ENCODE measurements around the gene SORL1. TPM values are rescaled to one million over a fixed set of nuclear protein-coding genes. Genes with fewer than 3 reads are reported as not detected.

The SORL1 gene
- polyA plus RNA-seq, 1 donor from 2014 or later, result 6.5 TPM

DNA sequence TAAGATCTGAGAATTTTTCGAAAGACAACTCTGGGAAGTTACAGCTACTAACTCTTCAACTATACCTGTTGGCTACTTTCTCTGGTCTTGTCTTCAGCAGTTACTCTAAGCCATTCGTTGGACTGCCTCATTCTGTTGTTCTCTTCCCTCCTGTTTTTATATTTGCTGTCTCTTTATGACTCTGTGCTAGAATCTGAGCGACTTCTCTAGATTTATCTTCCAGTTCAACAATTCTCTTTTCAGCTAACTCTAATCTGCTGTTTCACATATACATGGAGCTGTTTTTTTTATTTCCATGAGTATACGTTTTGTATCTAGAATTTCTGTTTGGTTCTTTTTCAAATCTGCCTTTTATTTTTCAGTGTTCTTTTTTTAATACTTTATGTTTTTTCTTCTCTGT is 128.0 kb downstream of the SORL1 start:
- Histone ChIP-seq H3K9me3 (ENCODE audit: low read length) (peaks cover 4% of the 10 kb centered on the region), H4K20me1 (ENCODE audit: insufficient read depth) (no peaks in the 10 kb centered on the region), H3K27ac (ENCODE audit: low read length) (no peak overlapping the region), H3K36me3 (ENCODE audit: insufficient read depth, low read length) (no peaks in the 10 kb centered on the region), H3F3A (ENCODE audit: insufficient read depth, low read length, poor library complexity, severe bottlenecking) (no peaks in the 10 kb centered on the region), H2AFZ (ENCODE audit: low read depth, low read length) (no peak overlapping the region), H3K9ac (ENCODE audit: low read length) (no peak overlapping the region), H3K4me2 (ENCODE audit: low read length) (no peak overlapping the region), H3K9me2 (ENCODE audit: insufficient read depth, low read length) (no peaks in the 10 kb centered on the region), H3K79me2 (replicated peaks; ENCODE audit: insufficient read depth, low read length) (no peaks in the 10 kb centered on the region), H3K4me3 (ENCODE audit: low read length) (no peak overlapping the region), H3K27me3 (ENCODE audit: insufficient read depth, low read depth, low read length) (no peaks in the 10 kb centered on the region)
- no peak for TF ChIP-seq RAD21 (conservative IDR thresholded peaks at IDR 0.05)
- no peak for TF ChIP-seq EZH2 (IDR thresholded peaks at IDR 0.05; ENCODE audit: borderline replicate concordance, insufficient read depth, low read length, poor library complexity, severe bottlenecking)
- no peak for TF ChIP-seq MXI1 (conservative IDR thresholded peaks at IDR 0.05; ENCODE audit: poor library complexity, severe bottlenecking)
- TF ChIP-seq, protein P1, sequence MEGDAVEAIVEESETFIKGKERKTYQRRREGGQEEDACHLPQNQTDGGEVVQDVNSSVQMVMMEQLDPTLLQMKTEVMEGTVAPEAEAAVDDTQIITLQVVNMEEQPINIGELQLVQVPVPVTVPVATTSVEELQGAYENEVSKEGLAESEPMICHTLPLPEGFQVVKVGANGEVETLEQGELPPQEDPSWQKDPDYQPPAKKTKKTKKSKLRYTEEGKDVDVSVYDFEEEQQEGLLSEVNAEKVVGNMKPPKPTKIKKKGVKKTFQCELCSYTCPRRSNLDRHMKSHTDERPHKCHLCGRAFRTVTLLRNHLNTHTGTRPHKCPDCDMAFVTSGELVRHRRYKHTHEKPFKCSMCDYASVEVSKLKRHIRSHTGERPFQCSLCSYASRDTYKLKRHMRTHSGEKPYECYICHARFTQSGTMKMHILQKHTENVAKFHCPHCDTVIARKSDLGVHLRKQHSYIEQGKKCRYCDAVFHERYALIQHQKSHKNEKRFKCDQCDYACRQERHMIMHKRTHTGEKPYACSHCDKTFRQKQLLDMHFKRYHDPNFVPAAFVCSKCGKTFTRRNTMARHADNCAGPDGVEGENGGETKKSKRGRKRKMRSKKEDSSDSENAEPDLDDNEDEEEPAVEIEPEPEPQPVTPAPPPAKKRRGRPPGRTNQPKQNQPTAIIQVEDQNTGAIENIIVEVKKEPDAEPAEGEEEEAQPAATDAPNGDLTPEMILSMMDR (IDR thresholded peaks at IDR 0.05; ENCODE audit: poor library complexity, severe bottlenecking), result no peak
- TF ChIP-seq SMC3 (conservative IDR thresholded peaks at IDR 0.05; ENCODE audit: poor library complexity), result no peak
- TF ChIP-seq, protein P2, sequence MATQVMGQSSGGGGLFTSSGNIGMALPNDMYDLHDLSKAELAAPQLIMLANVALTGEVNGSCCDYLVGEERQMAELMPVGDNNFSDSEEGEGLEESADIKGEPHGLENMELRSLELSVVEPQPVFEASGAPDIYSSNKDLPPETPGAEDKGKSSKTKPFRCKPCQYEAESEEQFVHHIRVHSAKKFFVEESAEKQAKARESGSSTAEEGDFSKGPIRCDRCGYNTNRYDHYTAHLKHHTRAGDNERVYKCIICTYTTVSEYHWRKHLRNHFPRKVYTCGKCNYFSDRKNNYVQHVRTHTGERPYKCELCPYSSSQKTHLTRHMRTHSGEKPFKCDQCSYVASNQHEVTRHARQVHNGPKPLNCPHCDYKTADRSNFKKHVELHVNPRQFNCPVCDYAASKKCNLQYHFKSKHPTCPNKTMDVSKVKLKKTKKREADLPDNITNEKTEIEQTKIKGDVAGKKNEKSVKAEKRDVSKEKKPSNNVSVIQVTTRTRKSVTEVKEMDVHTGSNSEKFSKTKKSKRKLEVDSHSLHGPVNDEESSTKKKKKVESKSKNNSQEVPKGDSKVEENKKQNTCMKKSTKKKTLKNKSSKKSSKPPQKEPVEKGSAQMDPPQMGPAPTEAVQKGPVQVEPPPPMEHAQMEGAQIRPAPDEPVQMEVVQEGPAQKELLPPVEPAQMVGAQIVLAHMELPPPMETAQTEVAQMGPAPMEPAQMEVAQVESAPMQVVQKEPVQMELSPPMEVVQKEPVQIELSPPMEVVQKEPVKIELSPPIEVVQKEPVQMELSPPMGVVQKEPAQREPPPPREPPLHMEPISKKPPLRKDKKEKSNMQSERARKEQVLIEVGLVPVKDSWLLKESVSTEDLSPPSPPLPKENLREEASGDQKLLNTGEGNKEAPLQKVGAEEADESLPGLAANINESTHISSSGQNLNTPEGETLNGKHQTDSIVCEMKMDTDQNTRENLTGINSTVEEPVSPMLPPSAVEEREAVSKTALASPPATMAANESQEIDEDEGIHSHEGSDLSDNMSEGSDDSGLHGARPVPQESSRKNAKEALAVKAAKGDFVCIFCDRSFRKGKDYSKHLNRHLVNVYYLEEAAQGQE (IDR thresholded peaks at IDR 0.05; ENCODE audit: borderline replicate concordance), result no peak
- TF ChIP-seq TAF1 (IDR thresholded peaks at IDR 0.05; ENCODE audit: low read depth), result no peak
- TF ChIP-seq POLR2AphosphoS5 (IDR thresholded peaks at IDR 0.05), result no peak
- TF ChIP-seq EP300 (conservative IDR thresholded peaks at IDR 0.05; ENCODE audit: poor library complexity, severe bottlenecking), result no peak

DNA sequence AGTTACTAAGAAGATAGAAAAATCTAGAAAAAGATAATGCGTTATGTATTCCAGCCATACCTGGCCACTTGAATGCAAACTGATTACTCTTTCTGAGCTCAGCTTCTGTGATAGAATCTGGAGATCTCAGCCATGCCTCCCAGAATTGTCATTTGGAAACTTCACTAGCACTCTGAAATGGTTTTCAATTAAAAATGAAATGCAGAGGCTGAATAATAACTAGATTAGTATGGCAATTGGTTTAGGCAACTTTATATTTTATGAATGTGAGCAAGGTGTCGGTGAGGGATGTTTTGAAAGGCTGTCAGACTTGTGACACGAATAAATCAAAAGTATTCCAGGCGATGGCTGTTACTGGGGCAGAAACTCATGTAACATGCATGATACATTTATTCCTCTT is 129.5 kb downstream of the SORL1 start:
- no peaks in the 10 kb centered on the region for H3F3A ChIP-seq (ENCODE audit: insufficient read depth, low read length, poor library complexity, severe bottlenecking)
- H3K9me2 ChIP-seq (ENCODE audit: insufficient read depth, low read length), result no peaks in the 10 kb centered on the region
- TF ChIP-seq TAF1 (IDR thresholded peaks at IDR 0.05; ENCODE audit: low read depth), result no peak
- TF ChIP-seq EP300 (conservative IDR thresholded peaks at IDR 0.05; ENCODE audit: poor library complexity, severe bottlenecking), result no peak
- no peak overlapping the region for H3K4me3 ChIP-seq (ENCODE audit: low read length)
- H3K36me3 ChIP-seq (ENCODE audit: insufficient read depth, low read length), result no peaks in the 10 kb centered on the region
- H2AFZ ChIP-seq (ENCODE audit: low read depth, low read length), result no peak overlapping the region
- no peaks in the 10 kb centered on the region for H4K20me1 ChIP-seq (ENCODE audit: insufficient read depth)
- no peaks in the 10 kb centered on the region for H3K79me2 ChIP-seq (replicated peaks; ENCODE audit: insufficient read depth, low read length)
- peaks cover 4% of the 10 kb centered on the region for H3K9me3 ChIP-seq (ENCODE audit: low read length)
- no peaks in the 10 kb centered on the region for H3K27me3 ChIP-seq (ENCODE audit: insufficient read depth, low read depth, low read length)
- H3K9ac ChIP-seq (ENCODE audit: low read length), result no peak overlapping the region
- H3K27ac ChIP-seq (ENCODE audit: low read length), result no peak overlapping the region
- H3K4me2 ChIP-seq (ENCODE audit: low read length), result no peak overlapping the region

DNA sequence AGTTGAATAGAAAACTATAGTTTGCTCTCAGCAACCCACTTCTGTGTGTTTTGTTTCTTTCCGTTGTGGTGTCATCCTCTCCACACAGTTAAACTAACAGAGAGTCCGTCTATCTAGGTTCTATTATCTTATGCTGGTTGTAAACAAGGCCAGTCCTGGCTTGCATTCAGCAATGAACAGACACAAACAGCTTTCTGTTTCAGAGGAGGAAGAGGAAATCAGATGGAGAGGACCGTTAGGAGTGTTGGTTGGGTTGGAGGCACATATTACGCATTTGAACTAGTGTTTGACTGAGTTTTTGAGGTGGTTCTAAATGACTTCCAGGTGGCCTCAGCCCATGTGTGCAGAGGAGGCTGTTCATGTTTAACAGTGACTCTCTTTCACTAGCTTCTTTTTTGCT is 130.2 kb downstream of the SORL1 start:
- Histone ChIP-seq H3K36me3 (ENCODE audit: insufficient read depth, low read length) (no peaks in the 10 kb centered on the region), H3K27ac (ENCODE audit: low read length) (no peak overlapping the region), H4K20me1 (ENCODE audit: insufficient read depth) (no peaks in the 10 kb centered on the region), H3K79me2 (replicated peaks; ENCODE audit: insufficient read depth, low read length) (no peaks in the 10 kb centered on the region), H3F3A (ENCODE audit: insufficient read depth, low read length, poor library complexity, severe bottlenecking) (no peaks in the 10 kb centered on the region), H3K4me3 (ENCODE audit: low read length) (no peak overlapping the region), H3K4me2 (ENCODE audit: low read length) (no peak overlapping the region), H3K9ac (ENCODE audit: low read length) (no peak overlapping the region), H3K9me3 (ENCODE audit: low read length) (peaks cover 4% of the 10 kb centered on the region), H2AFZ (ENCODE audit: low read depth, low read length) (no peak overlapping the region), H3K27me3 (ENCODE audit: insufficient read depth, low read depth, low read length) (no peaks in the 10 kb centered on the region), H3K9me2 (ENCODE audit: insufficient read depth, low read length) (no peaks in the 10 kb centered on the region)
- TF ChIP-seq, protein P1 (IDR thresholded peaks at IDR 0.05; ENCODE audit: poor library complexity, severe bottlenecking), result no peak
- no peak for TF ChIP-seq RAD21 (conservative IDR thresholded peaks at IDR 0.05)
- no peak for TF ChIP-seq MXI1 (conservative IDR thresholded peaks at IDR 0.05; ENCODE audit: poor library complexity, severe bottlenecking)
- no peak for TF ChIP-seq SMC3 (conservative IDR thresholded peaks at IDR 0.05; ENCODE audit: poor library complexity)
- no peak for TF ChIP-seq EZH2 (IDR thresholded peaks at IDR 0.05; ENCODE audit: borderline replicate concordance, insufficient read depth, low read length, poor library complexity, severe bottlenecking)
- TF ChIP-seq EP300 (conservative IDR thresholded peaks at IDR 0.05; ENCODE audit: poor library complexity, severe bottlenecking), result no peak
- TF ChIP-seq, protein P2 (IDR thresholded peaks at IDR 0.05; ENCODE audit: borderline replicate concordance), result no peak
- TF ChIP-seq TAF1 (IDR thresholded peaks at IDR 0.05; ENCODE audit: low read depth), result no peak

Measured in neural cell (in vitro differentiated cells).